ENCODE measurements around the gene NDUFB2.
"Not testable (repeated sequence)": the region's sequence is repeated elsewhere in the genome, so short reads cannot be mapped to it uniquely, and the experiment has no call there.

Gene NDUFB2

GRCh38 chr7:140688341-140688740, 8.2 kb upstream of the NDUFB2 start:
- POLR2A ChIA-PET (ENCODE audit: low non-redundant PET), result no interaction called here
- CTCF ChIA-PET, result no interaction called here
- no peak overlapping the region for H3K27ac ChIP-seq
- DNase-seq (ENCODE audit: low spot score), result no peak
- TF ChIP-seq CTCF (conservative IDR thresholded peaks at IDR 0.05; ENCODE audit: low read depth), result no peak

- DNase-seq (ENCODE audit: low spot score), result no peak
- POLR2A ChIA-PET (ENCODE audit: low non-redundant PET), result no interaction called here
- CTCF ChIA-PET, result interaction anchor here (0.7 kb wide), 1 partner anchor 327 kb away, joined by 3 read pairs; no protein-coding TSS in a partner anchor
- H3K27ac ChIP-seq, result no peak overlapping the region
- TF ChIP-seq CTCF (conservative IDR thresholded peaks at IDR 0.05; ENCODE audit: low read depth), result no peak
Measured at GRCh38 chr7:140689199-140690152, 7.0 kb upstream of the NDUFB2 start.

GRCh38 chr7:140691376-140692045, 5.0 kb upstream of the NDUFB2 start:
- no peak overlapping the region for H3K27ac ChIP-seq
- no peak for TF ChIP-seq CTCF (conservative IDR thresholded peaks at IDR 0.05; ENCODE audit: low read depth)
- no peak for DNase-seq (ENCODE audit: low spot score)
- ChIA-PET CTCF (interaction anchor here (0.6 kb wide), 1 partner anchor 198 kb away, joined by 3 read pairs; no protein-coding TSS in a partner anchor), POLR2A (ENCODE audit: low non-redundant PET) (no interaction called here)

DNA sequence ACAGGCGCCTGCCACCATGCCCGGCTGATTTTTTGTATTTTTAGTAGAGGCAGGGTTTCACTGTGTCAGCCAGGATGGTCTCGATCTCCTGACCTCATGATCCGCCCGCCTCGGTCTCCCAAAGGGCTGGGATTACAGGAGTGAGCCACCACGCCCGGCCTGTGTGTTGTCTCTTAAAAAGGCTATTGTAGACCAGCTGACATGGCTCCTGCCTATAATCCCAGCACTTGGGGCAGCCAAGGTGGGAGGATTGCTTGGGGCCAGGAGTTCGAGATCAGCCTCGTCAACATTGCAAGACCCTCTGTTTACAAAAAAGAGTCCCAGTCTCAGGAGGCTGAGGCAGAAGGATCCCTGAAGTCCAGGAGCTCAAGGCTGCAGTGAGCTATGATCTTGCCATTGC, 2.7 kb upstream of the NDUFB2 start:
- H3K27ac ChIP-seq; POLR2A ChIA-PET (ENCODE audit: low non-redundant PET); DNase-seq (ENCODE audit: low spot score): not testable (repeated sequence)
- CTCF ChIA-PET, result interaction anchor here (0.7 kb wide), 2 partner anchors 34 to 40 kb away, joined by 3 to 4 read pairs; no protein-coding TSS in a partner anchor

GRCh38 chr7:140694592-140694991, 1.9 kb upstream of the NDUFB2 start:
- CTCF ChIA-PET, result no interaction called here
- TF ChIP-seq CTCF (conservative IDR thresholded peaks at IDR 0.05; ENCODE audit: low read depth), result no peak
- POLR2A ChIA-PET (ENCODE audit: low non-redundant PET), result no interaction called here
- H3K27ac ChIP-seq, result no peak overlapping the region
- no peak for DNase-seq (ENCODE audit: low spot score)

GRCh38 chr7:140695381-140695780, 1.1 kb upstream of the NDUFB2 start:
- no peak for TF ChIP-seq CTCF (conservative IDR thresholded peaks at IDR 0.05; ENCODE audit: low read depth)
- DNase-seq (ENCODE audit: low spot score), result no peak
- POLR2A ChIA-PET (ENCODE audit: low non-redundant PET), result no interaction called here
- CTCF ChIA-PET, result no interaction called here
- no peak overlapping the region for H3K27ac ChIP-seq

Data from RWPE1 (cell line).